Neural crest cell (in vitro differentiated cells): ENCODE measurements around the gene GLI2. TPM values are rescaled to one million over a fixed set of nuclear protein-coding genes. Genes with fewer than 3 reads are reported as not detected.

Experiments
- DNase-seq: peaks from one replicate; pipeline ENCODE4 v3.0.0; 2021; ENCODE audit warnings: low read depth, mixed read lengths, low spot score
- H3K27ac Mint-ChIP-seq: one replicate; pipeline ENCODE4 v1.8.0; 2021; ENCODE audit warnings: mild to moderate bottlenecking, mixed read lengths; ENCODE audit not compliant: unreplicated experiment
- H3K27me3 Mint-ChIP-seq: 2 replicates; pipeline ENCODE4 v1.8.0; 2021; ENCODE audit warnings: low read depth, mild to moderate bottlenecking, mixed read lengths
- H3K36me3 Mint-ChIP-seq: 2 replicates; pipeline ENCODE4 v1.8.0; 2021; ENCODE audit warnings: low read depth, mild to moderate bottlenecking, mixed read lengths
- H3K4me1 Mint-ChIP-seq: 2 replicates; pipeline ENCODE4 v1.8.0; 2021; ENCODE audit warnings: mixed read lengths
- H3K4me3 Mint-ChIP-seq: one replicate; pipeline ENCODE4 v1.8.0; 2021; ENCODE audit warnings: mild to moderate bottlenecking, mixed read lengths
- H3K9me3 Mint-ChIP-seq: 2 replicates; pipeline ENCODE4 v1.8.0; 2021; ENCODE audit warnings: mixed read lengths
- total RNA-seq: library from RNA; stranded (reverse); gene quantifications from 2 replicates; pipeline ENCODE4 v1.2.1, GENCODE V29; 2021
- TF ChIP-seq, protein P1 (sequence below): fragments of 200-600 bp; sonication (generic); conservative IDR thresholded peaks from 2 replicates; pipeline ENCODE4 v1.5.0; 2021; ENCODE audit warnings: antibody characterized with exemption, mild to moderate bottlenecking

Gene GLI2
- total RNA-seq, 1 donor from 2014 or later: 48.8 TPM

DNA sequence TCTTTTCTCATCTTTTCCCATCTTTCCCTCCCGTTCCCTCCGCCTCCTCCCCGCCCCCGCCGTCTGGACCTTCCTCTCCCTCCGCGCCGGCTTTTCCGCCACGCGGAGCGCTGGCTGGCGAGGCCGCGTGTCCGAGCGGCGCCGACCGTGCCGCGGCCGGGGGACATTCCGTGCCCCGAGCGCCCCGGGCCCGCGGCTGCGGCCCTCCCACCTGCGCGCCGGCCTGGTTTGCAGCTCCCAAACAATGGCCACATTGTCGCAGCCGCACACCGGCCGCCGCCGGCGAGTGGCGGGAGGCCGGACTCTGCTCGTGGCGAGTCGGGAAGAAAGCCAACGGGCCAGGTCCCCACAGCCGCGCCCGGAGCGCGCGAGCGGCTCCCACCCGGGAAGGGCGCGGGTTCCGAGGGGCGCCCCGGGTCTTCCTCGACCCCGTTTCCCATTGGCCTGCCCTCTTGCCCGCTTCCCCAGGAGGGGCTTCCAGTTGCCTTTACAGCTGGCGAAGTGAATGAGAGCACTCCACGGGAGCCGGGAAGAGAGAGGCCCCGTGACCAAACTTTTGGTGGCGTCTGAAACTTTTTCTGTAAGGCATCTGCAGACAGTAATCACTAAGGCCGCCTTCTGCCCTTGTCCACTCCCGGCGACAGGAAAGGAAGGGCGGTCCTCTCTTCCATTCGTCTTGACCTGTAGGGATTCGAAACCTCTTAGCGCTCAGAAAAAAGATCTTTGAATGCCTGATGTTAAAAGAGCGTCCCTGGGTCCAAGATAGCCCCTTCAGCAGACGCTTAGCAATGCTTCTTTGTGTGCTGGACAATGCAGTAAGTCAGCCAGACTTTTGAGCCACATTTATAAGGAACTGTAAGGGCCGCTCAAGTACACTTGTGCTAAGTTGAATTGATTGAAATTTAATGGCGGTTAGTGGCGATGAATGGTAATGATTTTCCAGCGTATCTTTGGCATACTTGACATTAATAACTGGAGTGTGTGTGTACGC, 6.2 kb downstream of the GLI2 start:
- DNase-seq: peak; percentile 55
- Mint-ChIP-seq H3K9me3 (no peaks in the 10 kb centered on the region), H3K36me3 (no peaks in the 10 kb centered on the region), H3K27me3 (peaks cover 53% of the 10 kb centered on the region), H3K4me3 (peak overlapping the region; percentile 88), H3K27ac (peak overlapping the region; percentile 98), H3K4me1 (peaks cover 67% of the 10 kb centered on the region)
- TF ChIP-seq, protein P1, sequence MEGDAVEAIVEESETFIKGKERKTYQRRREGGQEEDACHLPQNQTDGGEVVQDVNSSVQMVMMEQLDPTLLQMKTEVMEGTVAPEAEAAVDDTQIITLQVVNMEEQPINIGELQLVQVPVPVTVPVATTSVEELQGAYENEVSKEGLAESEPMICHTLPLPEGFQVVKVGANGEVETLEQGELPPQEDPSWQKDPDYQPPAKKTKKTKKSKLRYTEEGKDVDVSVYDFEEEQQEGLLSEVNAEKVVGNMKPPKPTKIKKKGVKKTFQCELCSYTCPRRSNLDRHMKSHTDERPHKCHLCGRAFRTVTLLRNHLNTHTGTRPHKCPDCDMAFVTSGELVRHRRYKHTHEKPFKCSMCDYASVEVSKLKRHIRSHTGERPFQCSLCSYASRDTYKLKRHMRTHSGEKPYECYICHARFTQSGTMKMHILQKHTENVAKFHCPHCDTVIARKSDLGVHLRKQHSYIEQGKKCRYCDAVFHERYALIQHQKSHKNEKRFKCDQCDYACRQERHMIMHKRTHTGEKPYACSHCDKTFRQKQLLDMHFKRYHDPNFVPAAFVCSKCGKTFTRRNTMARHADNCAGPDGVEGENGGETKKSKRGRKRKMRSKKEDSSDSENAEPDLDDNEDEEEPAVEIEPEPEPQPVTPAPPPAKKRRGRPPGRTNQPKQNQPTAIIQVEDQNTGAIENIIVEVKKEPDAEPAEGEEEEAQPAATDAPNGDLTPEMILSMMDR: no peak

DNA sequence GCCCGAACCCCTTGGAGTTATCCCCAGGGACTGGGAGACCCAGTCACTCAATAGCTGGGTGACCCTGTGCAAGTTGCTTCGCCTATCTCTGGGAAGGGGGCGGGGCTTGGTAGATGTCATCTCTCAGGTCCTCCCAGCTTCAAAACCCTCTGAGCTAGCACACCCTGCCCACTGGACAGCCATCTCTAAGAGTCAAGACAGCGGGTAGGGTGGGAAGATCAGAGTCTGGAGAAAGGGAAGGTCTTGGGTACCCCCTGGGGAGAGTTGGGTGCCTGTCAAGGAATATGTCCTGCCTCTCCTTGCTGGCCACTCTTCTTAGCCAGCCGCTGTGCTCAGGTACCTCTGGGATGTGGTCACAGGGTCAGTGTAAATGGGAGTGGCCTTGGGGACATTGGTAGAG, 8.0 kb downstream of the GLI2 start:
- peaks cover 60% of the 10 kb centered on the region for H3K4me1 Mint-ChIP-seq
- H3K27ac Mint-ChIP-seq: no peak overlapping the region
- peaks cover 1% of the 10 kb centered on the region for H3K9me3 Mint-ChIP-seq
- peaks cover under 1% of the 10 kb centered on the region for H3K36me3 Mint-ChIP-seq
- no peak for DNase-seq
- TF ChIP-seq, protein P1: no peak
- peak overlapping the region; percentile 73 for H3K4me3 Mint-ChIP-seq
- H3K27me3 Mint-ChIP-seq: peaks cover 35% of the 10 kb centered on the region

DNA sequence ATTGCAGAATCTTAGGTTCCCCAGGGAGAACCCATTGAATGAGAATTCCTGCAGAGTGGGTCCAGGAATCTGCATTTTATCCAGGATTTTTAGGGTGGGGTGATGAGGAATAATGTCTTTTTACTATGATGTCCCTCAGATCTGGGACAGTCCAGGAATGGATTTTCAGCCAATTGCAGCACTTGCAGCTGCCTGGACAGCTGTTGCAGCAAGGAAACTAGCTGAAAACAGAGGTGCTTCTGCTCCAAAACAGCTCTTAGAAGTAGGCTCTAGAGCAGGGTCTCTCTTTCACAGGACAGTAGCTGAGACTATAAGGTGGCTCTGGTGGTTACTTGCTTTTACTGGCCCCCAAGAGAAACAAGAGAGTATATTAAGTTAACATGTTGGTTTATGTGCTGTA, 9.1 kb downstream of the GLI2 start:
- DNase-seq: no peak
- TF ChIP-seq, protein P1: no peak
- peaks cover 4% of the 10 kb centered on the region for H3K36me3 Mint-ChIP-seq
- H3K27me3 Mint-ChIP-seq: peaks cover 24% of the 10 kb centered on the region
- peaks cover 60% of the 10 kb centered on the region for H3K4me1 Mint-ChIP-seq
- H3K27ac Mint-ChIP-seq: no peak overlapping the region
- H3K4me3 Mint-ChIP-seq: no peak overlapping the region
- peaks cover 4% of the 10 kb centered on the region for H3K9me3 Mint-ChIP-seq

DNA sequence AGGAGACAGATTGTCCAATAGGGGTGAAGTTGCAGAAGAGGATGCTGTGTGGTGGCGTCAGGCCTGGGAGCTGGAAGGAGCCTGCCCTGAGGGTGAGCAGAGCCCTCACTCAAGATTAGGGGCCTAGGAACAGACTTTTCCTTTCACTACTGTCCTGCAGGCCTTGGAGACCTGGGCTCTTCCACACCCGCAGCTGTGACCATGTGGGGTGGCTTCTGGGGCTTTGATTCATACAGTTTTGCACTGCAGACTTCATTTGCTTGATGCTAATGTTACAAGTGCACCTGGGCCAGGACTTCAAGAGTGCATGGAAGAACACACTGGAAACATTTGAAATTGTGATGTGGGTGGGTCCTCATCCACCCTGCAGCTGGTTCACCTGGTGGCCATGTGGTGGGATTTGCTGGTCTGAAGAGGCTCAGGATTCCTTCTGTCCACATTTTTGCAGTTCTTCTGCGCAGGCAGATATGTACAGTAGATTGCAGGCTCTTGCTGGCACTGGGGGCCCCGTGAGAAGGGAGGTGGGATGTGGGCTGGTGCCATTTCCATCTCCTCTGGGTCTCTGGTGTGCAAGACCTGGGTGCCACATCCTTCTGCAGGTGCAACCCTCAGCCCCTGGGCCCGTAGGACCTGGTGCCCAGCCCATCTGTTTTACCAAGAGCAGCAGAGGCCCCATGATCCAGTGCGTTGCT, 9.9 kb downstream of the GLI2 start:
- peaks cover 19% of the 10 kb centered on the region for H3K27me3 Mint-ChIP-seq

DNA sequence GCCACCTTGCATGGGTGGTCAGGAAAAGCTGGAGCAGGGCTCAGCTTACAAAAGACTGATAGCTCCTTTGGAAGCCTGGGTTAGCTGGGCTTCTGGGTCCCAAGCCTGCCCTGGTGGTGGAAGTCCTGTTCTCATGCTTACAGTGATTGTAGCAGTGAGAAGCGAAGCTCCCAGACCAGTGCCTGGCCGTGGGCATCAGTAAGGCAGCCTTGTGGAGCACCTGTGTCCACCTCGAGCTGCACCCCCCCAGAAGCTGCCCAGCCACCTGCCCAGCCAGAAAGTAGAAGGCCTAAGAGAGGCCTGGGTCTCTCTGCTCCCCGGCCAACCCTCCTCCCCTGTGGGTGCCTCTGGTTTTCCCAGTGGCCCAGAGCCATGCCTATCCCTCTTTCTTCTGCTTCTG, 10.5 kb downstream of the GLI2 start:
- Mint-ChIP-seq H3K4me1 (peaks cover 56% of the 10 kb centered on the region), H3K27ac (peak overlapping the region; percentile 57), H3K36me3 (peaks cover 4% of the 10 kb centered on the region), H3K27me3 (peaks cover 15% of the 10 kb centered on the region), H3K4me3 (peak overlapping the region; percentile 17), H3K9me3 (peaks cover 4% of the 10 kb centered on the region)
- no peak for DNase-seq
- TF ChIP-seq, protein P1: no peak

More for the DNA sequence above, 9.9 kb downstream of the GLI2 start:
- peaks cover 4% of the 10 kb centered on the region for H3K9me3 Mint-ChIP-seq
- peaks cover 4% of the 10 kb centered on the region for H3K36me3 Mint-ChIP-seq
- H3K4me1 Mint-ChIP-seq: peaks cover 58% of the 10 kb centered on the region
- DNase-seq: no peak
- TF ChIP-seq, protein P1: no peak
- H3K27ac Mint-ChIP-seq: no peak overlapping the region
- H3K4me3 Mint-ChIP-seq: no peak overlapping the region
